ENCODE results near the gene PACRG. TPM values are rescaled to one million over a fixed set of nuclear protein-coding genes. Genes with fewer than 3 reads are reported as not detected.

PACRG gene
- total RNA-seq, 1 experiment from 2014 or later: 0.26 TPM

- H3K9ac ChIP-seq (ENCODE audit: extremely low read depth, insufficient read length, low read length): no peak overlapping the region
- no peak overlapping the region for H4K8ac ChIP-seq (replicated peaks; ENCODE audit: insufficient read length, low read depth, low read length)
- no peak for DNase-seq
- no peak overlapping the region for H3K14ac ChIP-seq (ENCODE audit: insufficient read depth, low read length)
- no peaks in the 10 kb centered on the region for H4K20me1 ChIP-seq (ENCODE audit: control insufficient read depth, insufficient read depth, insufficient read length)
- H2BK20ac ChIP-seq (ENCODE audit: low read depth, low read length, poor library complexity, severe bottlenecking): no peak overlapping the region
- no peak overlapping the region for H3K4me3 Mint-ChIP-seq
- H2BK15ac ChIP-seq (ENCODE audit: low read depth, low read length): no peak overlapping the region
- H3K4ac ChIP-seq (ENCODE audit: low read depth, low read length): no peak overlapping the region
- WGBS (ENCODE audit: extremely low coverage, insufficient read length, low lambda C conversion rate): no CpG with 5 or more reads among the region's 6 CpGs
- no peaks in the 10 kb centered on the region for H3K79me2 ChIP-seq (ENCODE audit: insufficient read depth, low read length)
- no peaks in the 10 kb centered on the region for H3K9me3 Mint-ChIP-seq
- no peak overlapping the region for H4K91ac ChIP-seq (ENCODE audit: insufficient read length, low read depth, low read length)
- H3K4me1 ChIP-seq (ENCODE audit: insufficient read depth, low read length): no peaks in the 10 kb centered on the region; the same call in 1 of the 2 replicates
- no peaks in the 10 kb centered on the region for H3K79me1 ChIP-seq (ENCODE audit: insufficient read depth, low read depth, low read length, poor library complexity, severe bottlenecking)
- no peak overlapping the region for H2AFZ ChIP-seq (ENCODE audit: low read length)
- H3K23me2 ChIP-seq (ENCODE audit: insufficient read length, low read depth, low read length, poor library complexity, severe bottlenecking): no peaks in the 10 kb centered on the region
- no peak overlapping the region for H3K18ac ChIP-seq (ENCODE audit: insufficient read length, low read depth, low read length)
- no peak overlapping the region for H2BK120ac ChIP-seq (ENCODE audit: low read depth, low read length, poor library complexity, severe bottlenecking)
- peaks cover 12 to 20% of the 10 kb centered on the region in 2 experiments for H3K4me1 Mint-ChIP-seq
- no peaks in the 10 kb centered on the region; a peak in 1 of 7 replicates for H3K36me3 Mint-ChIP-seq (ENCODE audit: insufficient read depth in 1 of 3, low read depth in 3 of 3)
- H4K5ac ChIP-seq (ENCODE audit: insufficient read length, low read depth, low read length): no peak overlapping the region
- H3K23ac ChIP-seq (ENCODE audit: insufficient read length, low read depth, low read length): no peak overlapping the region
- no peak overlapping the region for H2AK5ac ChIP-seq (ENCODE audit: insufficient read length, low read length)
- H3K27ac ChIP-seq (ENCODE audit: insufficient read length, low read depth, low read length): no peak overlapping the region
- no peak overlapping the region for H3K27ac Mint-ChIP-seq
- TF ChIP-seq CTCF (conservative IDR thresholded peaks at IDR 0.05): no peak
- no peak overlapping the region for H3K56ac ChIP-seq (ENCODE audit: insufficient read length, low read depth, low read length)
- no peak overlapping the region for H3K4me2 ChIP-seq (ENCODE audit: insufficient read depth, insufficient read length, low read length)
- no peaks in the 10 kb centered on the region for H3K9me3 ChIP-seq (ENCODE audit: control insufficient read depth, low read depth, low read length)
- H2BK12ac ChIP-seq (ENCODE audit: insufficient read length, low read depth, low read length): no peak overlapping the region
- no peak overlapping the region for H2BK5ac ChIP-seq (ENCODE audit: insufficient read length, low read length)
- H3T11ph ChIP-seq (ENCODE audit: low read length): no peak overlapping the region
- no peaks in the 10 kb centered on the region for H3K27me3 ChIP-seq (ENCODE audit: insufficient read depth, low read length)
- peaks cover 3% of the 10 kb centered on the region for H3K27me3 Mint-ChIP-seq (ENCODE audit: low read depth)
Observed at GRCh38 chr6:163188746-163189145, 461.0 kb downstream of the PACRG start.
